Measurements from ENCODE around the gene ZNF433. TPM values are rescaled to one million over a fixed set of nuclear protein-coding genes. Genes with fewer than 3 reads are reported as not detected.

Gene ZNF433
- total RNA-seq, 2 experiments from 2014 or later, result 0.60 to 0.95 TPM

GRCh38 chr19:11987405-11988281 is 47.8 kb downstream of the ZNF433 start:
- CTCF ChIA-PET, result interaction anchor here (0.7 to 6.2 kb wide), 22 partner anchors 10 to 190 kb away, joined by 3 to 115 read pairs (median 5); partner anchors contain the start of genes ZNF136, ZNF20, ZNF491 and ZNF700
- POLR2A ChIA-PET, result interaction anchor here (0.6 to 3.8 kb wide), 19 partner anchors 9 to 623 kb away, joined by 3 to 53 read pairs (median 4); partner anchors contain the start of genes ZNF136, ZNF20, ZNF433 and ZNF440
- H3K4me3 Mint-ChIP-seq, result peak overlapping the region; percentile 99
- peak; percentile 96 for ATAC-seq
- peaks cover 22% of the 10 kb centered on the region for H3K36me3 Mint-ChIP-seq (ENCODE audit: low read depth)
- H3K27me3 Mint-ChIP-seq (ENCODE audit: low read depth), result no peaks in the 10 kb centered on the region
- peaks cover 27% of the 10 kb centered on the region for H3K4me1 Mint-ChIP-seq (ENCODE audit: low read depth)
- H3K9me3 Mint-ChIP-seq (ENCODE audit: insufficient read depth), result no peaks in the 10 kb centered on the region
- peak; percentile 97 for DNase-seq
- H3K27ac Mint-ChIP-seq, result peak overlapping the region; percentile 98

- Mint-ChIP-seq H3K36me3 (ENCODE audit: low read depth) (peaks cover 19% of the 10 kb centered on the region), H3K27me3 (ENCODE audit: low read depth) (no peaks in the 10 kb centered on the region), H3K4me1 (ENCODE audit: low read depth) (peaks cover 23% of the 10 kb centered on the region), H3K27ac (no peak overlapping the region), H3K9me3 (ENCODE audit: insufficient read depth) (peaks cover 4% of the 10 kb centered on the region), H3K4me3 (peak overlapping the region; percentile 99)
- POLR2A ChIA-PET, result interaction anchor here (1.1 to 3.8 kb wide), 8 partner anchors 10 to 624 kb away, joined by 3 to 25 read pairs (median 6); partner anchors contain the start of genes ZNF20, ZNF440, ZNF490 and ZNF491
- DNase-seq (no peak), ATAC-seq (no peak)
- CTCF ChIA-PET, result interaction anchor here (1.8 to 6.2 kb wide), 7 partner anchors 13 to 189 kb away, joined by 5 to 115 read pairs (median 27); partner anchors contain the start of genes ZNF491, ZNF700 and ZNF763
These were observed 48.7 kb downstream of the ZNF433 start for GRCh38 chr19:11986754-11987153.

- peaks cover 19% of the 10 kb centered on the region for H3K9me3 Mint-ChIP-seq (ENCODE audit: insufficient read depth)
- peaks cover 12% of the 10 kb centered on the region for H3K4me1 Mint-ChIP-seq (ENCODE audit: low read depth)
- H3K4me3 Mint-ChIP-seq, result no peak overlapping the region
- H3K27ac Mint-ChIP-seq, result no peak overlapping the region
- DNase-seq, result peak; percentile 30
- POLR2A ChIA-PET, result no interaction called here
- CTCF ChIA-PET, result interaction anchor here (0.9 to 6.2 kb wide), 5 partner anchors 9 to 61 kb away, joined by 3 to 83 read pairs (median 3); partner anchors contain the start of genes ZNF433, ZNF700 and ZNF763
- H3K36me3 Mint-ChIP-seq (ENCODE audit: low read depth), result peaks cover 8% of the 10 kb centered on the region
- H3K27me3 Mint-ChIP-seq (ENCODE audit: low read depth), result no peaks in the 10 kb centered on the region
- ATAC-seq, result no peak
These were observed 50.5 kb downstream of the ZNF433 start for GRCh38 chr19:11984986-11985385.

GRCh38 chr19:11982526-11982925 is 53.0 kb downstream of the ZNF433 start:
- ChIA-PET POLR2A (no interaction called here), CTCF (interaction anchor here (0.7 kb wide), 1 partner anchor 18 kb away, joined by 3 read pairs; no protein-coding TSS in a partner anchor)
- Mint-ChIP-seq H3K4me3 (no peak overlapping the region), H3K9me3 (ENCODE audit: insufficient read depth) (peaks cover 42% of the 10 kb centered on the region), H3K4me1 (ENCODE audit: low read depth) (peaks cover 3% of the 10 kb centered on the region), H3K27me3 (ENCODE audit: low read depth) (no peaks in the 10 kb centered on the region), H3K36me3 (ENCODE audit: low read depth) (peaks cover 24% of the 10 kb centered on the region), H3K27ac (no peak overlapping the region)
- DNase-seq (no peak), ATAC-seq (no peak)

GRCh38 chr19:11979527-11979926 is 56.0 kb downstream of the ZNF433 start:
- H3K4me1 Mint-ChIP-seq (ENCODE audit: low read depth), result no peaks in the 10 kb centered on the region
- no peak overlapping the region for H3K4me3 Mint-ChIP-seq
- no peak overlapping the region for H3K27ac Mint-ChIP-seq
- peaks cover 54% of the 10 kb centered on the region for H3K9me3 Mint-ChIP-seq (ENCODE audit: insufficient read depth)
- peaks cover 39% of the 10 kb centered on the region for H3K36me3 Mint-ChIP-seq (ENCODE audit: low read depth)
- DNase-seq (no peak), ATAC-seq (no peak)
- no peaks in the 10 kb centered on the region for H3K27me3 Mint-ChIP-seq (ENCODE audit: low read depth)
- ChIA-PET CTCF (no interaction called here), POLR2A (no interaction called here)

GRCh38 chr19:11978492-11979100 is 56.9 kb downstream of the ZNF433 start:
- H3K27me3 Mint-ChIP-seq (ENCODE audit: low read depth), result no peaks in the 10 kb centered on the region
- no peak overlapping the region for H3K4me3 Mint-ChIP-seq
- POLR2A ChIA-PET, result no interaction called here
- H3K9me3 Mint-ChIP-seq (ENCODE audit: insufficient read depth), result peaks cover 60% of the 10 kb centered on the region
- H3K27ac Mint-ChIP-seq, result no peak overlapping the region
- peaks cover 40% of the 10 kb centered on the region for H3K36me3 Mint-ChIP-seq (ENCODE audit: low read depth)
- DNase-seq (no peak), ATAC-seq (no peak)
- CTCF ChIA-PET, result no interaction called here
- no peaks in the 10 kb centered on the region for H3K4me1 Mint-ChIP-seq (ENCODE audit: low read depth)

GRCh38 chr19:11973019-11973810 is 62.3 kb downstream of the ZNF433 start:
- DNase-seq, result no peak
- CTCF ChIA-PET, result interaction anchor here (1.4 kb wide), 1 partner anchor 12 kb away, joined by 3 read pairs; no protein-coding TSS in a partner anchor
- H3K27me3 Mint-ChIP-seq (ENCODE audit: low read depth), result no peaks in the 10 kb centered on the region
- H3K4me1 Mint-ChIP-seq (ENCODE audit: low read depth), result no peaks in the 10 kb centered on the region
- peaks cover 31% of the 10 kb centered on the region for H3K9me3 Mint-ChIP-seq (ENCODE audit: insufficient read depth)
- POLR2A ChIA-PET, result no interaction called here
- no peak for ATAC-seq
- H3K4me3 Mint-ChIP-seq, result no peak overlapping the region
- no peak overlapping the region for H3K27ac Mint-ChIP-seq
- H3K36me3 Mint-ChIP-seq (ENCODE audit: low read depth), result peaks cover 31% of the 10 kb centered on the region

GRCh38 chr19:11971041-11971440 is 64.4 kb downstream of the ZNF433 start:
- Mint-ChIP-seq H3K9me3 (ENCODE audit: insufficient read depth) (peaks cover 18% of the 10 kb centered on the region), H3K4me3 (no peak overlapping the region), H3K27me3 (ENCODE audit: low read depth) (no peaks in the 10 kb centered on the region), H3K36me3 (ENCODE audit: low read depth) (peaks cover 14% of the 10 kb centered on the region), H3K27ac (no peak overlapping the region), H3K4me1 (ENCODE audit: low read depth) (peaks cover 1% of the 10 kb centered on the region)
- CTCF ChIA-PET, result no interaction called here
- POLR2A ChIA-PET, result no interaction called here
- ATAC-seq, result no peak
- no peak for DNase-seq

GRCh38 chr19:11970174-11970573 is 65.3 kb downstream of the ZNF433 start:
- ChIA-PET CTCF (interaction anchor here (2.9 kb wide), 1 partner anchor 18 kb away, joined by 17 read pairs; no protein-coding TSS in a partner anchor), POLR2A (no interaction called here)
- peaks cover 18% of the 10 kb centered on the region for H3K9me3 Mint-ChIP-seq (ENCODE audit: insufficient read depth)
- H3K4me3 Mint-ChIP-seq, result no peak overlapping the region
- DNase-seq (no peak), ATAC-seq (no peak)
- H3K27me3 Mint-ChIP-seq (ENCODE audit: low read depth), result no peaks in the 10 kb centered on the region
- no peak overlapping the region for H3K27ac Mint-ChIP-seq
- peaks cover 9% of the 10 kb centered on the region for H3K4me1 Mint-ChIP-seq (ENCODE audit: low read depth)
- H3K36me3 Mint-ChIP-seq (ENCODE audit: low read depth), result peaks cover 14% of the 10 kb centered on the region

- ATAC-seq, result peak; percentile 97
- Mint-ChIP-seq H3K4me1 (ENCODE audit: low read depth) (peaks cover 27% of the 10 kb centered on the region), H3K9me3 (ENCODE audit: insufficient read depth) (peaks cover 3% of the 10 kb centered on the region), H3K36me3 (ENCODE audit: low read depth) (peaks cover 6% of the 10 kb centered on the region), H3K27ac (peak within 1 kb of the TSS; percentile 88), H3K4me3 (peak within 1 kb of the TSS; percentile 88), H3K27me3 (ENCODE audit: low read depth) (no peaks in the 10 kb centered on the region)
- ChIA-PET POLR2A (interaction anchor here (0.6 to 2.8 kb wide), 8 partner anchors 22 to 535 kb away, joined by 3 to 25 read pairs (median 4); partner anchors contain the start of genes ZNF20, ZNF433 and ZNF700), CTCF (interaction anchor here (1.0 to 5.0 kb wide), 11 partner anchors 11 to 400 kb away, joined by 3 to 83 read pairs (median 5); partner anchors contain the start of genes ZNF20, ZNF442, ZNF491 and ZNF700)
- DNase-seq, result peak; percentile 94
These were observed 70.4 kb downstream of the ZNF433 start, which contains the start of gene ZNF763 for GRCh38 chr19:11964858-11965645. Gene ZNF763 (plus strand): TSS chr19:11965040. CDS start chr19:11965209, 169 bp downstream.
